ENCODE data around the gene VPS37C.
A peak's percentile ranks its signal among the peaks of the same experiment; 100 is the strongest.

VPS37C gene

GRCh38 chr11:61131586-61131985 lies 29.6 kb downstream of the VPS37C start:
- no peak for DNase-seq

DNA sequence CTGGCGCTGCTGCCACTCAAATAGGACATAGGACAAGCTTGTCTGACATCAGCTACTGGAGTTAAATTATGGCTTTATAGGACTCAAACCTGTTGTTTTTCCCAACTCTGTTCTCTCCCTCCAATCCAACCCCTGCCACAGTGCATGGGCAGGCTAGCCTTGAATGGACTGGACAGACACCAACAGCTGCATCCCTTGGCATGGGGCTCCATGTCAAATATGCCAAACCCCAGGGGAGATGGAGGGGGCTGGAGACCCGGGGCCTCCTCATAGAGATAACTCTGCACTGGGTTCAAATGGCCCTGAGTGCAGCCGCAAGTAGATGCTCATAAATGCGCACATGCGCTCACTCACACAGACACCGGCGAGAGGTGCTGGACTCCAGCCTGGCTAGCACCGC lies 30.0 kb downstream of the VPS37C start:
- no peak for DNase-seq

DNA sequence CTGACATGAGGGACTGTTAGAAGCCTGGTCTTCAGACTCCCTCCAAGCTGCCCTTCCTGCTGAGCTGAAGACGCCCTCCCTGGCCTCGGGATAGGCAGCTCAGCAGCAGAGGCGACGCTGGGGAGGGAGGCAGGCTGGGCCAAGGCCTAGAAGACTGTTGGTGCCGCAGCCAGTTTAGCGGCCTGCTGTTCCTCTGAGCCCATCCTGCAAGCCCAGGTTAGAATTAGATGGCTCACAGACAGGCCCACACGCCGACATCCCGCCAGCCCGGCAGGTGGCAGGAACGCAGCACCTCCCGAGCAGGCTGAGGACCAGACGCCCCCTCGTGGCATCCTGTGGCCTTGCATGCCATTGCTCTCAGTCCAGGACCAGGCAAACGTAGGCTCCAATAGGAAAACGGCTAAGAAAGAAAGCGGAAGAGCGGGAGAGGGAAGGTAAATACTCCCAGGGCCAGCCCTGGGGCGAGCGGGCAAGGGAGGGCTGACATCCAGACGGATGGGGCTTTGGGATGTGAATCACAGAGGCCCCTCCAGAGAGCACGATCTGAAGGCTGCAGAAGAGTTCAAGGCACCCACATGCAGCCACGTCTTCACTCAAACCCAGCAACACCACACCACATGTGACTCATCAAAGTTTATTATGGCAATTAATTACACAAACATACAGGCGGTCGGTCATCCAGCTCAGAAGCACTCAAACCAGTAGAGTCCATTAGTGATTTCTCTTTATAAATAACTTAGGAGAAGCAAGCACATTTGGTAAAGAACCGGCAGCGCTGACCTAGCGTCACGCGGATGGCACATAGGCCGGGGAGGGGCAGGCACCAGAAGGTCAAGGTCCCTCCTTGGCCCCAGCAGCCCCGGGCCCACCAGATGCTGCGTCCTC lies 31.3 kb downstream of the VPS37C start:
- peak; percentile 94 to 96 for DNase-seq

GRCh38 chr11:61128947-61129638 lies 32.1 kb downstream of the VPS37C start:
- DNase-seq, result no peak

DNA sequence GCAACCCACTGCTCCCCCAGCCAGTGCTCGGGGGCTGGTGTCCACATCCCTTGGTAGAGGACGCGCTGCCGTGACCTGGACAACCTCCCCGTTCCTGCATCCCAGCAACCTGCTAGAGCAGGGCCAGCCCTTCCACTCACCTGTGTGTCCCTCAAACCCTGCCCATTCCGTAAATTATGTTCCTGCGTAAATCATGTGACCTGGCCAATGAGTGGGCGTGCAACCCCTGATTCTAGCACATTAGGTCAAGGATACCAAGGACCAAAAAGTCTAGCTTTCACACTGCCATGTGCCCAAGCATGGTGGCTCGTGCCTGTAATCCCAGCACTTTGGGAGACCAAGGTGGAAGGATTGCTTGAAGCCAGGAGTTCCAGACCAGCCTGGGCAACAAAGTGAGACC lies 33.2 kb downstream of the VPS37C start:
- DNase-seq, result no peak

DNA sequence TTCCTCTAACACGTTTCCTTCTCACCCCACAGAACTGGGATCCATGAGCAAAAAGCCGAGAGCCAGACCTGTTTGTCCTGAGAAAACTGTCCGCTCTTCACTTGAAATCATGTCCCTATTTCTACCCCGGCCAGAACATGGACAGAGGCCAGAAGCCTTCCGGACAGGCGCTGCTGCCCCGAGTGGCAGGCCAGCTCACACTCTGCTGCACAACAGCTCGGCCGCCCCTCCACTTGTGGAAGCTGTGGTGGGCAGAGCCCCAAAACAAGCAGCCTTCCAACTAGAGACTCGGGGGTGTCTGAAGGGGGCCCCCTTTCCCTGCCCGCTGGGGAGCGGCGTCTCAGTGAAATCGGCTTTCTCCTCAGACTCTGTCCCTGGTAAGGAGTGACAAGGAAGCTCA lies 35.0 kb downstream of the VPS37C start:
- DNase-seq, result no peak

DNA sequence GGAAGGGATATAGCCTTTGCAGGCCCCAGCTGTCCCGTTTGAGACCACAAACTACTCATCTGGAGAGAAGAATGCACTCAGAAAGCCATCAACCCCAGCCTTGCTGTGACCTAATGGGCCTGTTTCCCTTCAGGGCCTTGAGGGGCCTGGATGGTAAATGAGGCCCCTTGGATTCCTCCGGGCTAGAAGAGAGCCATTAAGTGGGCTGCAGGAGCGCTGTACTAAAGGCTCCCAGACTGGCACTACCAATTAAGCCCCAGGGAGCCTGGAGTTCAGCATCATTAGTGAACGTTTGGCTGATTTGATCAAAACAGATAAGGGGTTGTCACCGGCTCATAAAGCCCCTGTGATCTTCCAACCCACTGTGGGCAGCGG lies 35.9 kb downstream of the VPS37C start:
- DNase-seq, result no peak

GRCh38 chr11:61124574-61125309 lies 36.5 kb downstream of the VPS37C start:
- DNase-seq, result no peak

GRCh38 chr11:61123775-61124571 lies 37.3 kb downstream of the VPS37C start:
- no peak for DNase-seq

DNA sequence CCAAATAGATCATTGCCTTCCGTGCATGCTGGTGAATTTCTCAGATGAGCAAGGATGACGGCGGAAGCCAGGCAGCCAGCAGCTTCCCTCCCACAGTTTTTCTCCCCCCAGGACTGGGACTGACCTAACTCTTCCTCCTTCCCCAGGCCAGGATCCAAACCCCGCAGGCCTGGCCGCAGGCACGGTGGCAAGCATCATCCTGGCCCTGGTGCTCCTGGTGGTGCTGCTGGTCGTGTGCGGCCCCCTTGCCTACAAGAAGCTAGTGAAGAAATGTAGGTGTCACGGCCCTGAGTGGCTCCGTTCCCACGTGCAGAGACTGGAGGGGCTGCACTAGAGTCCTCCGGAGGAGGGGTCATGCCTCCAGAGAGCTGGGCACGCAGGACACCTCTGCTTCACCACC lies 38.5 kb downstream of the VPS37C start:
- no peak for DNase-seq

- no peak for DNase-seq
Measured at GRCh38 chr11:61121917-61122316, 39.3 kb downstream of the VPS37C start.

- no peak for DNase-seq
Measured at GRCh38 chr11:61121192-61121831, 39.9 kb downstream of the VPS37C start.

DNA sequence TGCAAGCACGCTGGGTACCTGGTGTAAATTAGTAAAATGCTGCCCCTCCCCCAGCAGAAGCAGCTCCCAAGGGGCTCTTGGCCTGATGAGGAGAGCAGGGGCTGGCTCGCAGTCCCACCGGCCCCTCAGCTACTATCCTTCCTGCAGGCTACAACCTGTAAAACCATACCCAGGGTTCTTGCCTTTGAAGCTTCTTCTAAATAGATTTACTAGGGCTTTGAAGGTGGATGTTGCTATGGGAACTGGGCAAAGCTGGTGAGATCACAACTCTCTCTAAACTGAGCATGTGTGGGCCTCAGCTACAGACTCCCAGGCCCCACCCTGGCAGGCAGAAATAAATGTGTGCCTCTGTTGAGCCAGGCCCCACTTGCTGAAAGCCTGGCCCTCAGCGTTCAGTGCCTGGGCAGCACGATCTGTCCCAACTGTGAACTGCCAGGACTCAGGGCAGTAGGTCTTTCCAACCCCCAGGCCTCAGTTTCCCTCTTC lies 40.5 kb downstream of the VPS37C start:
- DNase-seq, result no peak

GRCh38 chr11:61120099-61120705 lies 41.0 kb downstream of the VPS37C start:
- no peak for DNase-seq

DNA sequence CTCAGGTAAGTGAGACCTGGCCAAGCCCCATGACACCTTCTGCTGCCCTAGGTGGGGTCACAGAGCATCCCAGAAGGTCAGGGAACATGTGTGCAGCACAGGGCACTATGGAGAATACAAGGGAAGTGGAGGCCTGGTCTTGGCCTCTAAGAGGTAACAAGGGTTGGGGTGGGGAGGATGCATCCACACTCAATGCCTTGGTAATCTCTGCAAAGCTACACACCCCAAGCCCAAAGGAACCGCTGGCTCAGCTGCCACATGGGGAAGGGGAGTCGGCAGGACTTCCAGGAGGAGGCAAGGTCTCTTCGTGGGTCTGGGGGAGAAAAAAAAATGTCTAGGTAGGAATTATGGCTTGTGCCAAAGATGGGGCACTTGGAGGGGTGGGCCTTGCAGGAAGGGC lies 41.7 kb downstream of the VPS37C start:
- no peak for DNase-seq

DNA sequence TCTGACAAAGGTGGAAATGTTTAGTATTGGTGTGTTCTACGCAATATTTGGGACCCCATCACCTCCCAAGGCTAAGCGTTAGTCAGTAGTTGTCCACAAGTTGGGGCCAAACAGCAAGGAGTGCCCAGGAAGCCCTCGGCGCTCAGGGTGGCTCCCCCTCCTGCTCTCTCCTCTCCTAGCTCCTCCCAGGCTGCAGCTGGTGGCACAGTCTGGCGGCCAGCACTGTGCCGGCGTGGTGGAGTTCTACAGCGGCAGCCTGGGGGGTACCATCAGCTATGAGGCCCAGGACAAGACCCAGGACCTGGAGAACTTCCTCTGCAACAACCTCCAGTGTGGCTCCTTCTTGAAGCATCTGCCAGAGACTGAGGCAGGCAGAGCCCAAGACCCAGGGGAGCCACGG lies 42.2 kb downstream of the VPS37C start:
- DNase-seq, result no peak

DNA sequence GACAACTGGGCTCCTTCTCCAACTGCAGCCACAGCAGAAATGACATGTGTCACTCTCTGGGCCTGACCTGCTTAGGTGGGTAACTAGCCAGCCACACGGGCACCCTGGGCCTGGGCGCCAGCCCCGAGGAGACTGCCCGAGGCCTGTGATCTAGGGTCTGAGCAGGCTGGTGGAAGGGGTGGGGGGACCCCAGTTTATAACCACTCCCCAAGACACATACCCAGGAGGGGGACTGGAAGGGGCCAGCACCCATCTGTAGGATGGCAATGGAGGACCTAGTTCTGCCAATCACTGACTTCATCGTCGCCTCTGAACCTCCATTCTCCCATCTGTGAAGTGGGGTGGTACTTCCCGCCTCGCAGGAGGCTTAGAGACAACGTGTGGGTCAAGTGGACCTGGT lies 42.8 kb downstream of the VPS37C start:
- DNase-seq, result no peak

GRCh38 chr11:61118004-61118403 lies 43.2 kb downstream of the VPS37C start:
- DNase-seq, result no peak

GRCh38 chr11:61117168-61117520 lies 44.1 kb downstream of the VPS37C start:
- no peak for DNase-seq

- DNase-seq, result no peak
Measured at GRCh38 chr11:61116426-61117167, 44.6 kb downstream of the VPS37C start.

Data from activated CD4-positive, alpha-beta T cell treated with anti-CD3 and anti-CD28 coated beads, Interleukin-2, amount 50 U/mL, for 48 hours (primary cell).